Uterus (tissue), 4 donors: ENCODE measurements around the gene EXOC2. TPM values are rescaled to one million over a fixed set of nuclear protein-coding genes. Genes with fewer than 3 reads are reported as not detected.

Experiments used
- DNase-seq, 2 donors: peaks; one replicate each; pipeline ENCODE4 v3.0.0-alpha.2; 2019 to 2020
- H3K27ac ChIP-seq, 2 donors: fragments of 200-600 bp; sonication (generic); 1 replicate in 1 of 2; 2 replicates in 1 of 2; pipeline ENCODE4 v1.5.1; 2016 to 2018
- H3K27me3 ChIP-seq, 2 donors: fragments of 200-600 bp; sonication (generic); one replicate each; pipeline ENCODE4 v1.5.1; 2018 to 2019; ENCODE audit warnings: control low read depth in 1 of 2
- H3K36me3 ChIP-seq, 2 donors: fragments of 200-600 bp; sonication (generic); one replicate each; pipeline ENCODE4 v1.5.1; 2019; ENCODE audit warnings: control low read depth in 1 of 2
- H3K4me1 ChIP-seq, 2 donors: fragments of 200-600 bp; sonication (generic); one replicate each; pipeline ENCODE4 v1.5.1; 2018 to 2019; ENCODE audit warnings: control low read depth in 1 of 2
- H3K4me3 ChIP-seq, 2 donors: fragments of 200-600 bp; sonication (generic); 1 replicate in 1 of 2; 2 replicates in 1 of 2; pipeline ENCODE4 v1.5.1; 2018 to 2019; ENCODE audit warnings: mild to moderate bottlenecking in 1 of 2
- H3K9me3 ChIP-seq, 2 donors: fragments of 200-600 bp; sonication (generic); one replicate each; pipeline ENCODE4 v1.5.1; 2019; ENCODE audit warnings: control low read depth in 1 of 2
- POLR2A ChIP-seq, 2 donors: fragments of 450-650 bp; IDR thresholded peaks; one replicate each; pipeline ENCODE4 v1.6.1; 2016; ENCODE audit warnings: antibody characterized with exemption in 2 of 2, mild to moderate bottlenecking in 1 of 2, moderate library complexity in 1 of 2
- intact Hi-C: fragments of 100-400 bp; cut with DNase I; formaldehyde crosslinking; loops from one replicate; pipeline ENCODE4 v1.15.1; 2023; ENCODE audit warnings: low total_unique reads
- total RNA-seq, 4 donors: library from RNA; depleted of rRNA in 3 of 4; stranded (reverse); fragments of >200 nt in 3 of 4; gene quantifications; one replicate each; pipeline versions ENCODE4 v1.1.0 to v1.2.4, GENCODE V29; 2014 to 2023
- TF ChIP-seq, protein P1 (sequence below), 4 experiments: fragments of 200-600 bp in 2 of 4; fragments of 450-650 bp in 2 of 4; sonication (generic) in 2 of 4; IDR thresholded peaks; one replicate each; pipeline ENCODE4 v1.5.1; 2016 to 2019; ENCODE audit warnings: antibody characterized with exemption in 4 of 4, mild to moderate bottlenecking in 2 of 4, moderate library complexity in 1 of 4
- donor health status: DM: yes; HTN: yes; CAD: no.

Gene EXOC2
- total RNA-seq, 4 donors from 2014 or later = 12.3 to 27.0 (median 22.9) TPM

GRCh38 chr6:708237-708598 lies 15.3 kb upstream of the EXOC2 start:
- Histone ChIP-seq H3K27ac (no peak overlapping the region), H3K4me1 (no peaks in the 10 kb centered on the region), H3K4me3 (no peak overlapping the region), H3K27me3 (no peaks in the 10 kb centered on the region), H3K9me3 (no peaks in the 10 kb centered on the region), H3K36me3 (no peaks in the 10 kb centered on the region)
- intact Hi-C loops = no loop called here
- no peak for TF ChIP-seq POLR2A (IDR thresholded peaks at IDR 0.05)
- TF ChIP-seq, protein P1, sequence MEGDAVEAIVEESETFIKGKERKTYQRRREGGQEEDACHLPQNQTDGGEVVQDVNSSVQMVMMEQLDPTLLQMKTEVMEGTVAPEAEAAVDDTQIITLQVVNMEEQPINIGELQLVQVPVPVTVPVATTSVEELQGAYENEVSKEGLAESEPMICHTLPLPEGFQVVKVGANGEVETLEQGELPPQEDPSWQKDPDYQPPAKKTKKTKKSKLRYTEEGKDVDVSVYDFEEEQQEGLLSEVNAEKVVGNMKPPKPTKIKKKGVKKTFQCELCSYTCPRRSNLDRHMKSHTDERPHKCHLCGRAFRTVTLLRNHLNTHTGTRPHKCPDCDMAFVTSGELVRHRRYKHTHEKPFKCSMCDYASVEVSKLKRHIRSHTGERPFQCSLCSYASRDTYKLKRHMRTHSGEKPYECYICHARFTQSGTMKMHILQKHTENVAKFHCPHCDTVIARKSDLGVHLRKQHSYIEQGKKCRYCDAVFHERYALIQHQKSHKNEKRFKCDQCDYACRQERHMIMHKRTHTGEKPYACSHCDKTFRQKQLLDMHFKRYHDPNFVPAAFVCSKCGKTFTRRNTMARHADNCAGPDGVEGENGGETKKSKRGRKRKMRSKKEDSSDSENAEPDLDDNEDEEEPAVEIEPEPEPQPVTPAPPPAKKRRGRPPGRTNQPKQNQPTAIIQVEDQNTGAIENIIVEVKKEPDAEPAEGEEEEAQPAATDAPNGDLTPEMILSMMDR (IDR thresholded peaks at IDR 0.05) = no peak
- DNase-seq = no peak

GRCh38 chr6:707576-708236 lies 14.8 kb upstream of the EXOC2 start:
- Histone ChIP-seq H3K27me3 (no peaks in the 10 kb centered on the region), H3K4me3 (no peak overlapping the region), H3K27ac (no peak overlapping the region), H3K9me3 (no peaks in the 10 kb centered on the region), H3K4me1 (no peaks in the 10 kb centered on the region), H3K36me3 (no peaks in the 10 kb centered on the region)
- DNase-seq = no peak
- intact Hi-C loops = no loop called here
- TF ChIP-seq POLR2A (IDR thresholded peaks at IDR 0.05) = no peak
- TF ChIP-seq, protein P1 (IDR thresholded peaks at IDR 0.05) = no peak

DNA sequence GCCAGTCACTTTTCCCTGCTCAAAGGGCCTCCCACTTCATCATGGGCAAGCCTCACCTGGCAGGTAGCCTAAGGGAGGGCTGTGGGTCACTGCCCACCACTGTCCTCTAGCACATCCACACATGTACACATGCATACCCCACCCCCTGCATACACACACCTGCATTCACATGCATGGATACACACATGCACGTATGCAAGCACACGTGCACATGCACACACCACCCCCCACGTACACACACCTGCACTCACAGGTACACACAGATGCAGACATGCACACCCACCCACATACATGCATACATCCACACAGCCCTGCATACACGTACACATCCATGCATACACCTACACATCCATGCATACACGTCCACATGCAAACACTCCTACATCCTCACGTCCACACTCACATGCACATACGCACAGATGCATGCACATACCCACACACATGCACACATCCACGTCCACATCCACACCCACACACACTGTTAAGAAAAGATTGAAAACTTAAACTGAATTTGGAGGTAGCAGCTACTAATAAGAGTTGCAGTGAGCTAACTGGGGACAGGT lies 14.0 kb upstream of the EXOC2 start:
- Histone ChIP-seq H3K27me3 (no peaks in the 10 kb centered on the region), H3K4me1 (no peaks in the 10 kb centered on the region), H3K9me3 (no peaks in the 10 kb centered on the region), H3K27ac (no peak overlapping the region), H3K36me3 (no peaks in the 10 kb centered on the region), H3K4me3 (no peak overlapping the region)
- TF ChIP-seq, protein P1 (IDR thresholded peaks at IDR 0.05) = no peak
- no peak for TF ChIP-seq POLR2A (IDR thresholded peaks at IDR 0.05)
- DNase-seq = no peak
- intact Hi-C loops = no loop called here

DNA sequence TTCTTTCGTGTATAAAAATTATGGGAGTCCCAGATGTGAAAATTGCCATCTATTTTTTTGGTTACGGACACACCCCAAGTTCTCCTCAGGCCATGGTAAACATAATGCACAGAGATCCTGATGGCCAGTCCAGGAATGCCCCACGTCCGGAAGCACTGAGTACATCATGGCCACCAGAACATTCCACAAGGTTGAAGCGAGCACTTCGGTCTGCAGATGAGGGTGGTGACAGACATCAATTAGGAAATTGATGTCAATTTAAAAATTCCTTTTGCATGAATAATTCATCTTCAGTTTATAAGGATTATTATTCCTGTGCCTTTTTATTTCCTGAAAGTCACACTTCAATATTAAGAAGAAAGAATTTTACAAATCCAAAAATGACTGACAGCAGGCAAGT lies 13.2 kb upstream of the EXOC2 start:
- no peak for DNase-seq
- no peak overlapping the region for H3K27ac ChIP-seq
- no peaks in the 10 kb centered on the region for H3K9me3 ChIP-seq
- intact Hi-C loops = no loop called here
- no peaks in the 10 kb centered on the region for H3K36me3 ChIP-seq
- H3K4me3 ChIP-seq = no peak overlapping the region
- TF ChIP-seq, protein P1 (IDR thresholded peaks at IDR 0.05) = no peak
- TF ChIP-seq POLR2A (IDR thresholded peaks at IDR 0.05) = no peak
- no peaks in the 10 kb centered on the region for H3K4me1 ChIP-seq
- no peaks in the 10 kb centered on the region for H3K27me3 ChIP-seq

GRCh38 chr6:705047-705446 lies 12.1 kb upstream of the EXOC2 start:
- Histone ChIP-seq H3K27ac (no peak overlapping the region), H3K36me3 (no peaks in the 10 kb centered on the region), H3K27me3 (no peaks in the 10 kb centered on the region), H3K4me3 (no peak overlapping the region), H3K4me1 (no peaks in the 10 kb centered on the region), H3K9me3 (no peaks in the 10 kb centered on the region)
- no peak for TF ChIP-seq POLR2A (IDR thresholded peaks at IDR 0.05)
- DNase-seq = no peak
- intact Hi-C loops = no loop called here
